ENCODE data around the gene FAM43B. TPM values are rescaled to one million over a fixed set of nuclear protein-coding genes. Genes with fewer than 3 reads are reported as not detected.

Gene FAM43B
- total RNA-seq, 2 experiments from 2014 or later: not detected

- intact Hi-C loops (cut with micrococcal nuclease): no loop called here
- no peaks in the 10 kb centered on the region for H3K4me1 Mint-ChIP-seq (ENCODE audit: low read depth)
- no peak overlapping the region for H3K4me3 Mint-ChIP-seq
- DNase-seq: no peak
- H3K27me3 Mint-ChIP-seq: no peaks in the 10 kb centered on the region
- CTCF ChIA-PET: no interaction called here
- POLR2A ChIA-PET: no interaction called here
- H3K27ac Mint-ChIP-seq: no peak overlapping the region
- no peaks in the 10 kb centered on the region for H3K36me3 Mint-ChIP-seq
- no peaks in the 10 kb centered on the region for H3K9me3 Mint-ChIP-seq
These were observed 50.6 kb downstream of the FAM43B start for GRCh38 chr1:20602851-20603450.

- no peaks in the 10 kb centered on the region for H3K9me3 Mint-ChIP-seq
- ChIA-PET POLR2A (no interaction called here), CTCF (interaction anchor here (0.5 kb wide), 1 partner anchor 992 kb away, joined by 3 read pairs; no protein-coding TSS in a partner anchor)
- intact Hi-C loops (cut with micrococcal nuclease): no loop called here
- no peaks in the 10 kb centered on the region for H3K4me1 Mint-ChIP-seq (ENCODE audit: low read depth)
- no peak for DNase-seq
- H3K27ac Mint-ChIP-seq: no peak overlapping the region
- H3K27me3 Mint-ChIP-seq: no peaks in the 10 kb centered on the region
- H3K4me3 Mint-ChIP-seq: no peak overlapping the region
- no peaks in the 10 kb centered on the region for H3K36me3 Mint-ChIP-seq
These were observed 51.4 kb downstream of the FAM43B start for GRCh38 chr1:20603504-20604464.

Other genes starting within 250 kb of the FAM43B start
- gene CAMK2N1, start 66.4 kb upstream of the FAM43B start, total RNA-seq: under 1 TPM; 0.81 to 0.87 TPM
- gene MUL1, start 44.4 kb upstream of the FAM43B start, total RNA-seq: 10 to 100 TPM; 16.3 to 16.7 TPM
- gene CDA, start 36.5 kb downstream of the FAM43B start, total RNA-seq: not detected
- gene PINK1, start 80.9 kb downstream of the FAM43B start, total RNA-seq: 1 to 10 TPM; 4.4 to 4.8 TPM
- 100 to 1,000 TPM; 165 to 180 TPM for gene DDOST, start 108.8 kb downstream of the FAM43B start, total RNA-seq
- gene KIF17, start 165.4 kb downstream of the FAM43B start, total RNA-seq: not detected
- gene SH2D5, start 180.1 kb downstream of the FAM43B start, total RNA-seq: under 1 TPM; 0.07 to 0.12 TPM
- gene HP1BP3, start 234.7 kb downstream of the FAM43B start, total RNA-seq: 100 to 1,000 TPM; 209 to 225 TPM

Data from activated CD4-positive, alpha-beta memory T cell treated with anti-CD3 and anti-CD28 coated beads for 36 hours (primary cell).